HUES48 (cell line): Measurements from ENCODE around the gene APEH.
A peak's percentile ranks its signal among the peaks of the same experiment; 100 is the strongest.

Experiments used
- H3K27ac ChIP-seq: one replicate; pipeline ENCODE4 v1.7.0; 2013; ENCODE audit warnings: low read depth, low read length, inconsistent platforms
- H3K27me3 ChIP-seq: 2 replicates; pipeline ENCODE4 v1.6.1; 2013; ENCODE audit warnings: mild to moderate bottlenecking, low read length; ENCODE audit not compliant: control insufficient read depth, insufficient read depth
- H3K36me3 ChIP-seq: 2 replicates; pipeline ENCODE4 v1.6.1; 2013; ENCODE audit warnings: low read length; ENCODE audit not compliant: control insufficient read depth, insufficient read depth
- H3K4me1 ChIP-seq: 2 replicates; pipeline ENCODE4 v1.6.1; 2013; ENCODE audit warnings: mild to moderate bottlenecking, low read length; ENCODE audit not compliant: control insufficient read depth, insufficient read depth
- H3K4me3 ChIP-seq: 2 replicates; pipeline ENCODE4 v1.5.1; 2013; ENCODE audit warnings: mild to moderate bottlenecking, low read depth, low read length
- H3K9ac ChIP-seq: 2 replicates; pipeline ENCODE4 v1.6.1; 2013; ENCODE audit warnings: mild to moderate bottlenecking, low read depth, low read length, moderate library complexity
- H3K9me3 ChIP-seq: 2 replicates; pipeline ENCODE4 v1.6.1; 2013; ENCODE audit warnings: low read length; ENCODE audit not compliant: control insufficient read depth, insufficient read depth

APEH gene

DNA sequence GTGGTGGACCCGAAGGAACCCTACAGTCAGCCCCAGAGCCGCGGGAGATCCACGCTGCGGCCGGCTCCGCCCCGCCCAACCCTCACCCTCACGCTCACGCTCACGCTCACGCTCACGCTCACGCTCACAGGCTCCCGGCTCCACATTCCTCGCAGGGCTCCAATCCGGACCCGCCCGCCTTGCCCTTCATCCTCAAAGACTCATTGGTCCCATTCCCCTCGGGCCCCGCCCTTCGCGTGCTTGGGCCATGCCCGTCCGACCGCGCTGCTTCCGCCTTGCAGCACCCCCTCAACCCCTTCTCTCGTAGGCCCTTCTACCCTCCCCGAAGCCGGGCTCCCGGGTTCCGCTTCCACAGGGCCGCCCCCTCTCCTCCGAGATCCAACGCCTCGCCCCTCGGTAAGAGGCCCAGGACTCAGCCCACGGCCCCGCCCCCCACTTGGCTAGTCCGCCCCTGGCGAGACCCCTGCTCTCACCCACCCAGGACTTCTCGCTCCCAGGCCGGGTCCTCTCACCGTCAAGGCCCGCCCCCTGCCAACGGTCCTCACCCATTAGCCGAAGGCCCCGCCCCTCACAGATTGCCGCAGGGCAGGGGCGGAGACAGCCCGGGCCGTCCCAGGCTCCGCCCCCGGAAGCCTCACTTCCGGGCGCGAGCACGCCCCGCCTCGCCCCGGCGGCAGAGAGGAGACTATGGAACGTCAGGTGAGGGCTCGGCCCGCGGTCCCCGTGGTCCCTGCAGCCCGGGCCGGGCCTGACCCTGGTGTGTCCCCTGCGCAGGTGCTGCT, at the start of gene APEH:
APEH (plus strand) TSS at position 637 of the 782 bp plus-strand sequence; CDS start at position 688, 51 bp downstream.
- Histone ChIP-seq H3K4me1 (0 out of 2 replicates have a peak, but pooled peaks cover 3% of the 10 kb centered on the region), H3K27me3 (no peaks in the 10 kb centered on the region), H3K27ac (peak within 1 kb of the TSS; percentile 95), H3K9me3 (no peaks in the 10 kb centered on the region), H3K4me3 (peak within 1 kb of the TSS; percentile 93), H3K36me3 (peaks cover 37% of the 10 kb centered on the region), H3K9ac (peak within 1 kb of the TSS; percentile 77)

DNA sequence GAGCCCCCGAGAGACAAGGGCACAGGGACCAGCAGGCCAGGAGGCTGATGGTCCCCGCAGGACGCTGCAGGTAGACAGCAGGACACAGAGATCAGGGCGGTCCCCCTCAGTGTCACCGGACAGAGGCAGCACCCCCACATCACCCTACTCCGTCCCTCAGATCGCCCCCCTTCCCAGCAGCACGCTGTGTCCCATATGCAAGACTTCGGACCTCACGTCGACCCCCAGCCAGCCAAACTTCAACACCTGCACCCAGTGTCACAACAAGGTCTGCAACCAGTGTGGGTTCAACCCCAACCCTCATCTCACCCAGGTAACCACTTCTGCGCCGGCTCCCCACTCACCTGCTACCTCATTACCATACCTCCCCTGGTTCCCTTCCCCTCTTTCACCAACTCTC, 49.1 kb upstream of the APEH start:
- Histone ChIP-seq H3K9me3 (no peaks in the 10 kb centered on the region), H3K4me1 (no peaks in the 10 kb centered on the region), H3K27ac (no peak overlapping the region), H3K4me3 (no peak overlapping the region), H3K36me3 (no peaks in the 10 kb centered on the region), H3K9ac (no peak overlapping the region), H3K27me3 (no peaks in the 10 kb centered on the region)

GRCh38 chr3:49626101-49626581, 48.0 kb upstream of the APEH start:
- Histone ChIP-seq H3K9me3 (no peaks in the 10 kb centered on the region), H3K27me3 (no peaks in the 10 kb centered on the region), H3K9ac (no peak overlapping the region)

GRCh38 chr3:49626796-49627195, 47.4 kb upstream of the APEH start:
- Histone ChIP-seq H3K27me3 (no peaks in the 10 kb centered on the region), H3K9ac (no peak overlapping the region), H3K9me3 (no peaks in the 10 kb centered on the region)

More at GRCh38 chr3:49626101-49626581, 48.0 kb upstream of the APEH start:
- Histone ChIP-seq H3K36me3 (no peaks in the 10 kb centered on the region), H3K4me3 (no peak overlapping the region), H3K4me1 (no peaks in the 10 kb centered on the region), H3K27ac (no peak overlapping the region)

GRCh38 chr3:49627634-49628033, 46.5 kb upstream of the APEH start:
- Histone ChIP-seq H3K9me3 (no peaks in the 10 kb centered on the region), H3K27ac (no peak overlapping the region), H3K36me3 (no peaks in the 10 kb centered on the region), H3K4me3 (no peak overlapping the region), H3K9ac (no peak overlapping the region), H3K27me3 (no peaks in the 10 kb centered on the region), H3K4me1 (no peaks in the 10 kb centered on the region)

More at GRCh38 chr3:49626796-49627195, 47.4 kb upstream of the APEH start:
- no peaks in the 10 kb centered on the region for H3K4me1 ChIP-seq
- no peak overlapping the region for H3K27ac ChIP-seq
- no peak overlapping the region for H3K4me3 ChIP-seq
- H3K36me3 ChIP-seq = no peaks in the 10 kb centered on the region

GRCh38 chr3:49628249-49628648, 45.9 kb upstream of the APEH start:
- Histone ChIP-seq H3K4me3 (no peak overlapping the region), H3K9ac (no peak overlapping the region), H3K36me3 (no peaks in the 10 kb centered on the region), H3K4me1 (no peaks in the 10 kb centered on the region), H3K27ac (no peak overlapping the region), H3K9me3 (no peaks in the 10 kb centered on the region), H3K27me3 (no peaks in the 10 kb centered on the region)

DNA sequence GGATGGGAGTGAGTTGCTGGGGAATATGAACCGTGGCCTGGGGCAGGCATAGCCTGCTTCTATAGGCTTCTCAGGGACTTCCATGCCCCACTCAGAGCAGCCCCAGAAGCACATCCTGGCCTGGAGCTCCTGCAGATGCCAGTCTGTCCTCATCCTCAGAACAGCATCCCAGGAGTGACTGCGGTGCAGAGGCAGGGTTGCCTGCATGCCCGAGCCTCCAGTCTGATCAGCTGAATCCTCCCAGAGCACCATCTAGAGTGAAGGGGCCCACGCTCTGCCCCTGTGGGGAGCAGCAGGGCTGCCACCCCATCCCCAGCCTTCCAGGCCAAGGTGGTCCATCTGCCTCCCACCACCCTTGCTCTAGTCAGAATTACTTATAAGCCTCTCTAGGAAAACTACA, 44.7 kb upstream of the APEH start:
- Histone ChIP-seq H3K27ac (no peak overlapping the region), H3K9ac (no peak overlapping the region), H3K9me3 (no peaks in the 10 kb centered on the region), H3K36me3 (no peaks in the 10 kb centered on the region), H3K4me1 (no peaks in the 10 kb centered on the region), H3K27me3 (no peaks in the 10 kb centered on the region), H3K4me3 (no peak overlapping the region)

GRCh38 chr3:49629866-49630265, 44.3 kb upstream of the APEH start:
- Histone ChIP-seq H3K9me3 (no peaks in the 10 kb centered on the region), H3K4me1 (no peaks in the 10 kb centered on the region), H3K27me3 (no peaks in the 10 kb centered on the region), H3K4me3 (no peak overlapping the region), H3K27ac (no peak overlapping the region), H3K36me3 (no peaks in the 10 kb centered on the region), H3K9ac (no peak overlapping the region)

DNA sequence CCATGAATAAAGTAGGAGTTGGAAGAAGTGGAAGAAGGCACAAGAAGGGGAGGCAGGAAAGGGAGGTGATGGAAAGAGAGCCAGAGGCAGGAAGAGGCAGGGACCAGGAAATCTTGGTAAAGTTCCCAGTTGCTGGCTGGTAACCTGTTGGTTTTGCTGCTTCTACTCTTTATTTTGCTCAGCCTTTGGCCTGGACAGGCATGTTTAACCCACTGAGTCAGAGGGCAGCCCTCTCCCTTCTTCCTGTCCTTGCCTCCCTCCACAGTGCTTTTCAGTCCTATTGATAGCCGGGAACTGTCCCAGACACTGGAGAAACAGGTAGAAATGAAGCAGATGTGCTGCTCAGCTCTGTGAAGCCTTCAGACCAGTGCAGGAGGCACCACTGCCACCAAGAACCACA, 43.4 kb upstream of the APEH start:
- H3K36me3 ChIP-seq = no peaks in the 10 kb centered on the region
- no peaks in the 10 kb centered on the region for H3K4me1 ChIP-seq
- no peak overlapping the region for H3K27ac ChIP-seq
- no peak overlapping the region for H3K4me3 ChIP-seq
- no peaks in the 10 kb centered on the region for H3K9me3 ChIP-seq
- H3K9ac ChIP-seq = no peak overlapping the region
- no peaks in the 10 kb centered on the region for H3K27me3 ChIP-seq

DNA sequence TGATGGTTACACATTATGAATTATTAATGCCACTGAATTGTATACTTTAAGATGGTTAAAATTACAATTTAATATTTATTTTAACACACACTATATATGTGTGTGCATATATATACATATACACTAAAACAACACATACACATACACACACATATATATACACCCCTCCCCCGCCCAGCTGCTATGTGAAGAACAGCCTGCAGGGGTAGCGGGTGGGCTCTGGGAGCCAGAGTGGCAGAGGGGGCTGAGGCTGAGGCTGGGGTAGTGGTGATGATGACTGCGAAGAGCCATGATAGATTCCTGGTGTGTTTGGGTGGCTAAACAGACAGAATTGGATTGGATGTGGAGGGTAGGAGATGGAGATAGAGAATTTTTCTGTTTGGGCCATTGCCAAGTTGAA, 39.4 kb upstream of the APEH start:
- no peaks in the 10 kb centered on the region for H3K27me3 ChIP-seq
- no peak overlapping the region for H3K9ac ChIP-seq
- no peak overlapping the region for H3K4me3 ChIP-seq
- H3K36me3 ChIP-seq = no peaks in the 10 kb centered on the region
- no peaks in the 10 kb centered on the region for H3K9me3 ChIP-seq
- H3K27ac ChIP-seq = no peak overlapping the region
- no peaks in the 10 kb centered on the region for H3K4me1 ChIP-seq

DNA sequence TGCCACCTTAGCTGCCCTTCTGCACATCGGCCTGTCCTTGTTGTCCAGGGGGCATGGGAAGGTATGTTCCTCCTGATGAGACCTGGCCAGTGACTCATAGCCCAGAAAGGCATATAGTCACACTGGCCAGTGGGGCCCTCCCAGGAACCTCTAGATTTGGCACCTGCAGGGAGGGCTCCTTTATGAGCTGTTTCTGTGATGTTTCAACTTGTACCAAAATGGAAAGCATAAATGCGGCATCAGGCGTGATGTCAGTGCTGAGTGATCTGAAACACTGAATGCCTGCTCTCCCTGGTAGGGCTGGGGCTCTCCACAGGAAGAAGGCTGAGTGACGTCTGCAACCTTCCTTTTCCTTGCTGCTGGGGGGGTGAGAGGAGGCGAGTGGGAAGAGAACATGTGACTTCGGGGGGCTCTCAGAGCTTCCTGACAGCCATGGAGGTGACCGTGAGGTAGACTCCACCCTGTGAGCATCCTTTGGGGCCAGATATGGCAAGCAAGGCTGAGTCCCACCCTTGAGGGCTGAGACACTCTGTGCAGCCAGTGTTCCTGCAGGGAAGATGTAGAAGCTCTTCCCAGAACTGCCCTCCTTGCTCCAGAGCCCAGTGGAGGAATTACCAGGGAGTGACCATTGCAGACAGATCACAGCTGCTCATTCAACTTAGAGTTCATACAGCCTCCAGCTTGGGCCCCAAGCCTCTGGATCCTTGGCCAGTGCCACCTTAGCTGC, 37.1 kb upstream of the APEH start:
- Histone ChIP-seq H3K27me3 (no peaks in the 10 kb centered on the region), H3K9me3 (no peaks in the 10 kb centered on the region), H3K36me3 (no peaks in the 10 kb centered on the region), H3K4me1 (no peaks in the 10 kb centered on the region), H3K4me3 (no peak overlapping the region), H3K9ac (no peak overlapping the region), H3K27ac (no peak overlapping the region)
